ENCODE measurements around the gene CYP11A1.

The CYP11A1 gene

DNA sequence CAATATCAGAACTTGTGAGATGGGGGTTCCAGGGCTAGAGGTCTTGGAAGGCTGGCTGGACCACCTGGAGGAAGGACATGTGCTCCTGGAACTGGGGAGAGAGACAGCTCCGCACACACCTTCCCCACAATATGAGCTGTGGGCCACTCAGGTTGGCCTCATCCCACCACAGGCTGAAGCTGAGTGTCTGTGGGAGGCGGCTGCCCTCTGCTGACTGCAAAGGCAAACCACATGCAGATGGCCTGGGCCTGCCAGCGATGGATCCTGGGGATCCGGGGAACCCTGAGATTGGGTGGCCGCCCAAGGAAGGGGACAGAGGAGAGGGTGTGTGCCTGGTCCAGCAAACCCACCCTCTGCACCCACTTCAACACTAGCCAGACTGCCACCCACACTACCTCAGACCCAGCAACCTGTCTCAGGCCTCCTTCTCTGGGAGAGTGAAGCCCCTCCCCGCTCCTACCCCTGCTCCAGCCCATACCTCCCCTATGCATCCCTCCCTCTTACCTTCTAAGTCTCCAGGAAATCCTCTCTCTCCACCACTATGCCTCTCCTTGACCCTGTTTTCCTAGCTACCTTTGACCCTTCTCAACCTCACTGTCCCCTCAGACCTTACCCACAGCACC, 44.8 kb downstream of the CYP11A1 start:
- DNase-seq (ENCODE audit: low read depth): peak; percentile 25

DNA sequence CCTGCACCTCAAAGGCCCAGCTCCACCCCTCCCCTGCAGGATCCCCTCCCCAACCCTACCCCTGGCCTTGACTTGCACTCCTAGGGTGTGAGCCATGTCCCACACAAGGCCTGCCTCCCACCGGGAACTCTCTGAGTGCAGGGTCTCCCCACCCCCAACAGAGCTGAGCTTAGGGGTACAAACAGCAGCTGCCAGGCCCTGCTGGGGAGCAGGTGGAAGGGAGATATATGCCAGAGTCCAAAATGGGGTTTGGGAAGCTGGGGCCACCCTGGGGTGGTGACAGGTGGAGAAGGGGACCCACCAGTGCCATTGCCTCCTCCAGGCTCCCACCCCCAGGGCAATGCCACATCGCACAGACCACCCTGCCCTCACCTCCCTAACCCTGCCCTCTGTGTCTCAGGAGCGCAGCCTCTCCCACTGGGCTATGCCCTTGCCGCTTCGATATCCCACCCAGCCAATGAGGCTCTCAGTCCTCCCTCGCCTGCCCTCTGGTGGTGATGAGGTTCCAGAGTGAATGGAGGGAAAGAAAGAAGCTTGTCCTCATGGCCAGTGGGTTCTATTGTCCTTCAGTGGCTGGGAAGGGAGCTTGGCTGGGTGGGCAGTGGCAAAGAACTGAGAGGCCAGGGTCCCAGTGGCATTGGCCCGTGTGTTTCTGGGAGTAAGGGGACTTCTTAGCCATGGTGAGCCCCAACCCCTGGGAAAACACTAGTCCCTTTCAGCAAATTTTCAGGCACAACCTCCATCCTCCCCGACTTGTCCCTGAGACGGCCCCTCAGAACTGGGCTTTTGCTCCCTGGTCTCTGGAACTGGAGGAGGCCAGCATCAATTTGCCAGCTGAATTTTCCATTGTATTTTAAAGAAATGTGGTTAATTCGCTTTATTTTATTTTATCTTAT, 46.8 kb downstream of the CYP11A1 start:
- DNase-seq (ENCODE audit: low read depth): no peak

GRCh38 chr15:74319596-74320351, 47.7 kb downstream of the CYP11A1 start:
- DNase-seq (ENCODE audit: low read depth): no peak

- DNase-seq (ENCODE audit: low read depth): no peak
Observed at GRCh38 chr15:74319138-74319460, 48.3 kb downstream of the CYP11A1 start.

GRCh38 chr15:74318376-74319137, 48.9 kb downstream of the CYP11A1 start:
- no peak for DNase-seq (ENCODE audit: low read depth)

DNA sequence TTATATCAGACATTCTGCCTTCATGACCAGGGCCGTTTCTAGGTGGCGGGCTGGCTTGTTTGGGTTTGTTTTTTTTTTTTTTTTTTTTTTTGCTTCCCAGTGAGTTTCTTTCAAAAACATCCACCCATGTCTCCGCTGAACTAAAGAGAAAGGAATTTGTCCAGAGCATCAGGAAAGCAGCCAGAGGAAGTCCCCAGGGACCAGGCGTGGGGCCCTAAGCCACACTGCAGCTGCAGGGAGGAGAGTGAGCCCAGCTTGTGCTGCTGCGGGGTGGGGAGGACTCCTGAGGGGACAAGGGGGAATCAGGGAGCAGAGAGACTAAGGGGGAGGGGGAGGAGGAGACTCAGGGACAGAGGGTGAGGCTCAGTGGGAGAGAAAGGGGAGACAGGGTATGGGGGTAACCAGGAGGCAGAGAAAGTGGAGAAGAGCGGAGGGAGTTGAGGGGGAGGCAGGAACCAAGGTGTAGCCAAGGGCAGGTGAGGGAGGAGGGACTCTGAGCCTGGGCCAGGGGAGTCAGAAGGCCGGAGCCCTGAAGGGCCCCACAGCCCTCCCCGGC, 49.5 kb downstream of the CYP11A1 start:
- no peak for DNase-seq (ENCODE audit: low read depth)

DNA sequence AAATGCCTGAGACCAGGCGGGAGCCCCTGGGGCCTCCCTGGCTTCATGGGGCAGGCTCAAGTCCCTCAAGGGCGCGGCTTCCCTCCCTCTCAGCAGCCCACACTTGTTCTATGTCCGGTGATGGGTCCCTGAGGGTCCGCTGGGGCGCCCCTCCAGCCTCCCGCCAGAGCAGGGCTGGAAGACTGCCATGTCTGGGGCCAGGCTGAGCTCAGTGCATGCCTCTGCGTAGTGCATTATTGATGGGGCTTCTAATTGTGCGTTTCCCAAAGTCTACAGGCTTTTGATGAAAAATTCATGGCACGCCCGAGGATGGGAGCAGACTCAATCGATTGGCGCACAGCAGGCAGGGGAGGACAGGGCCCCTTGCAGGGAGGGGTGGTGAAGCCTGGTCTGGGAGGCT, 51.3 kb downstream of the CYP11A1 start:
- DNase-seq (ENCODE audit: low read depth): no peak

GRCh38 chr15:74315626-74316025, 51.8 kb downstream of the CYP11A1 start:
- no peak for DNase-seq (ENCODE audit: low read depth)

GRCh38 chr15:74314795-74315438, 52.5 kb downstream of the CYP11A1 start:
- no peak for DNase-seq (ENCODE audit: low read depth)

GRCh38 chr15:74313889-74314288, 53.6 kb downstream of the CYP11A1 start:
- DNase-seq (ENCODE audit: low read depth): no peak

- DNase-seq (ENCODE audit: low read depth): no peak
Observed at GRCh38 chr15:74312445-74313007, 54.9 kb downstream of the CYP11A1 start.

DNA sequence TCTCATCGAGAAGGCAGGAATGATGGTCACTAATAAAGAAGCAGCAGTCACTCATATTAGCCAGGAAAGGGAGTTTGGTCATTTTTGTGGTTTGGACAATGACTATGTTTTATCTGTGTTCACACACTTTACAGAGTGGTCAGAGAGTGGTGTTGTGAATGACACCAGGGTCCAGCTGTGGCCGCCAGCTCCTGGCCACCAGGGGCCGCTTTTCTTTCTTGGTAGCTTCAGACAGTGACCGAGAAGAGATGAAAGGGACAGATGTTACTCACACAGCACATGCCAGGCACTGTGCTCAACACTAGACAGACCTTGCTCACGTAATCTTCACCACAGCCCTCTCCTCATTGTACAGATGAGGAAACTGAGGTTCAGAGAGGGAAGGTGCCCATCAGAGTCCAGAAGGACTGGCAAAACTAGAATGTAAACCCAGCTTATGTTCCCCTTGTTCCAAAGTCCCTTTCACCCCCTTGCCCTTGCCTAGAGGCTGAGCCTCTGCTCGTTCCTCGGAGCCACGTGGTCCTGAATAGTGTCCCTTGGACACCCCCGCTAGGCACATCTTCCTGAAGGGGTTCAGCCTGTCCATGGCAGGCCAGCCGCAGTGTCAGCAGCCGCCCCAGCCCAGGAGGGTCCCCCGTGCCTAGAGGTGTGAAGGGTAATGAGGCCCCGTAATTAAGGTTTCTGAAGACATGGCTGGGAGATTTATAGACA, 55.6 kb downstream of the CYP11A1 start:
- DNase-seq (ENCODE audit: low read depth): no peak

DNA sequence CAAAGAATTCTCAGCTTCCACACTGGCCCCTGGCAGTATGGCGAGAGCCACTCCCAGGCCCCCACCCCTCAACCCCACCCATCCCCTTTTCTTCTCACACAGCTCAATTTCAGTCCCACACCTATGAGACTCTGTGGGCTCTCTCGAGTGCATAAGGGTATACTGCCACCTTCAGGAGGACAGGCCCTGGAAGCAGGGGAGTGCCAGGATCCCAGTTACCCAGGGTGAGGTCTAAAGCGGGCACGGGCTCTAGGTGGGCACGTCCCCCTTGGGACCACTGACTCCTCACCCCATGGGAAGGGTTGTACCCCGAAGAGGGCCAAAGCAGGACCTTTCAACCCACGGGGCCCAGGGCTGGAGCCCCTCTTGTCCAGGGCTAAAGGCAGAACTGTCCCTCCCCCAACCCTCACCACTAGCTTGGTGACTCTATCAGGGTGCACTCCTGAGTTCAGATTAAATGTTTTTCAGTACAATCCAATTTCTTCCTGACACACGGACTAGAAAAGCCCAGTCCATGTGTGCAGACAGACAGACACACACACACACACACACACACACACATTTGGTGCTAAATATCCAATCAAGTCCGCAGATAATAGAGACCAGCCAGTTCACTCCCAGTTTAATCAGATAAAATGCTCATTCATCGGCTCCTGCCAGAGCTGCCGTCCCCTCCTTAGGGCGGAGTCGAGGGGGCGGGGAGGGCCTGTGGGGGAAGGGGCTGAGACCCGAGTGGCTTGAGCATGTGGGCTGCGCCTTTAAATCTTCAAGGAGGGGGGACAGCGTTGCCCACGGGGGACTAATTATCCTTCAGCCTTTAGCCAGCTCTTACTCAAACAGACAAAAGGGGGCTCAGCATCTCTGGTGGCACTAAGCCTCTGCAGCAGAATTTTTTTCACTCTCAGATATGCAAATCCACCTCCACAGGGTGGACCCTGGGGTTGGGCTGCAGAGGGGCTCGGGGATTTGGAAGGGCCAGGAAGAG, 59.3 kb downstream of the CYP11A1 start:
- no peak for DNase-seq (ENCODE audit: low read depth)

GRCh38 chr15:74306781-74307217, 60.6 kb downstream of the CYP11A1 start:
- no peak for DNase-seq (ENCODE audit: low read depth)

DNA sequence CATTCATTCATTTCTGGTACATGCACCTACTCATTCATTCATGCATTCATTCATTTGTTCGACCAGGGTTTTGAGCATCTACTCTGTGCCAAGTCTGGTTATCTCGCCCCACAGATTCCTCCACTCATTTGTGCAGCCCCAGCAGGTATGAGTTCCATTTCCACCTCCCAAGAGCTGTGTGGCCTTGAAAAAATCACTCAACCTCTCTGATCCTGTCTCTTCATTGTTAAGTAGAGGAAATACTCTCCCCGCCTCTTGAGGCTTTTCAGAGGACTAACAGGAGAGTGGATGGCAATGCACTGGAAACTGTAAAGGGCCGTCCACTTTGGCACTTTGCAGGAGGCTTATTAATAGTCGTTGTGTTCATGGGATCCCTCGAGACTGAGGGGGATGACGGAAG, 61.8 kb downstream of the CYP11A1 start:
- no peak for DNase-seq (ENCODE audit: low read depth)

- DNase-seq (ENCODE audit: low read depth): no peak
Observed at GRCh38 chr15:74304431-74304830, 63.0 kb downstream of the CYP11A1 start.

GRCh38 chr15:74303741-74304309, 63.6 kb downstream of the CYP11A1 start:
- DNase-seq (ENCODE audit: low read depth): no peak

GRCh38 chr15:74302821-74303359, 64.6 kb downstream of the CYP11A1 start:
- DNase-seq (ENCODE audit: low read depth): no peak

All from T follicular helper cell (primary cell).